H9 (cell line): ENCODE results near the gene NPAS2. TPM values are rescaled to one million over a fixed set of nuclear protein-coding genes. Genes with fewer than 3 reads are reported as not detected.

ENCODE experiments used
- DNase-seq: peaks from one replicate; pipeline ENCODE4 v3.0.0-alpha.2; 2017
- H2AFZ ChIP-seq: one replicate; pipeline ENCODE4 v1.6.1; 2013; ENCODE audit warnings: mild to moderate bottlenecking, low read length, control low read depth, moderate library complexity
- H2AK5ac ChIP-seq: 2 replicates; pipeline ENCODE4 v1.6.1; 2013; ENCODE audit warnings: low read length, control low read depth, mixed read lengths; ENCODE audit not compliant: insufficient read length
- H2BK120ac ChIP-seq: one replicate; pipeline ENCODE4 v1.6.1; 2013; ENCODE audit warnings: low read depth, mild to moderate bottlenecking, low read length, control low read depth, inconsistent platforms; ENCODE audit not compliant: poor library complexity, severe bottlenecking
- H2BK12ac ChIP-seq: 2 replicates; pipeline ENCODE4 v1.6.1; 2013; ENCODE audit warnings: low read length, control low read depth, mixed read lengths, low read depth; ENCODE audit not compliant: insufficient read length
- H2BK15ac ChIP-seq: 2 replicates; pipeline ENCODE4 v1.6.1; 2013; ENCODE audit warnings: low read depth, low read length, control low read depth
- H2BK20ac ChIP-seq: one replicate; pipeline ENCODE4 v1.6.1; 2013; ENCODE audit warnings: low read depth, mild to moderate bottlenecking, low read length, control low read depth, inconsistent platforms; ENCODE audit not compliant: poor library complexity, severe bottlenecking
- H2BK5ac ChIP-seq: 2 replicates; pipeline ENCODE4 v1.6.1; 2013; ENCODE audit warnings: low read length, control low read depth, mixed read lengths; ENCODE audit not compliant: insufficient read length
- H3K14ac ChIP-seq: 2 replicates; pipeline ENCODE4 v1.6.1; 2013; ENCODE audit warnings: low read length, control low read depth; ENCODE audit not compliant: insufficient read depth
- H3K18ac ChIP-seq: 2 replicates; pipeline ENCODE4 v1.6.1; 2013; ENCODE audit warnings: low read depth, mild to moderate bottlenecking, mixed read lengths, low read length, control low read depth; ENCODE audit not compliant: insufficient read length
- H3K23ac ChIP-seq: 2 replicates; pipeline ENCODE4 v1.6.1; 2013; ENCODE audit warnings: low read length, control low read depth, mixed read lengths, low read depth; ENCODE audit not compliant: insufficient read length
- H3K23me2 ChIP-seq: 2 replicates; pipeline ENCODE4 v1.6.1; 2013; ENCODE audit warnings: low read depth, mild to moderate bottlenecking, mixed read lengths, low read length, control low read depth; ENCODE audit not compliant: insufficient read length, poor library complexity, severe bottlenecking
- H3K27ac ChIP-seq: 2 replicates; pipeline ENCODE4 v1.5.1; 2013; ENCODE audit warnings: low read length, control low read depth, mixed read lengths, low read depth; ENCODE audit not compliant: insufficient read length
- H3K27me3 ChIP-seq: 2 replicates; pipeline ENCODE4 v1.6.1; 2013; ENCODE audit warnings: low read length, control low read depth, inconsistent platforms; ENCODE audit not compliant: insufficient read depth
- H3K4ac ChIP-seq: 2 replicates; pipeline ENCODE4 v1.6.1; 2013; ENCODE audit warnings: low read depth, mild to moderate bottlenecking, control low read depth, inconsistent platforms, low read length, moderate library complexity
- H3K4me1 ChIP-seq: 2 replicates; pipeline ENCODE4 v1.6.1; 2013; ENCODE audit warnings: low read length, control low read depth, inconsistent platforms; ENCODE audit not compliant: insufficient read depth
- H3K4me2 ChIP-seq: 2 replicates; pipeline ENCODE4 v1.6.1; 2013; ENCODE audit warnings: low read length, control low read depth, mixed read lengths; ENCODE audit not compliant: insufficient read length, insufficient read depth
- H3K56ac ChIP-seq: 2 replicates; pipeline ENCODE4 v1.6.1; 2013; ENCODE audit warnings: low read depth, mild to moderate bottlenecking, mixed read lengths, low read length, control low read depth; ENCODE audit not compliant: insufficient read length
- H3K79me1 ChIP-seq: 2 replicates; pipeline ENCODE4 v1.6.1; 2013; ENCODE audit warnings: low read depth, mild to moderate bottlenecking, moderate library complexity, low read length, control low read depth, inconsistent platforms; ENCODE audit not compliant: insufficient read depth, poor library complexity, severe bottlenecking
- H3K79me2 ChIP-seq: 2 replicates; pipeline ENCODE4 v1.6.1; 2013; ENCODE audit warnings: low read length, control low read depth, inconsistent platforms; ENCODE audit not compliant: insufficient read depth
- H3K9ac ChIP-seq: 2 replicates; pipeline ENCODE4 v1.6.1; 2013; ENCODE audit warnings: low read length, control low read depth, mixed read lengths; ENCODE audit not compliant: insufficient read length; ENCODE audit errors: extremely low read depth
- H3K9me3 ChIP-seq: one replicate; pipeline ENCODE4 v1.6.1; 2013; ENCODE audit warnings: low read depth, low read length, inconsistent platforms; ENCODE audit not compliant: control insufficient read depth
- H3T11ph ChIP-seq: one replicate; pipeline ENCODE4 v1.6.1; 2013; ENCODE audit warnings: mild to moderate bottlenecking, low read length, control low read depth, inconsistent platforms
- H4K20me1 ChIP-seq: one replicate; pipeline ENCODE4 v1.6.1; 2013; ENCODE audit not compliant: control insufficient read depth, insufficient read length, insufficient read depth
- H4K5ac ChIP-seq: 2 replicates; pipeline ENCODE4 v1.6.1; 2013; ENCODE audit warnings: low read depth, mild to moderate bottlenecking, mixed read lengths, low read length, control low read depth; ENCODE audit not compliant: insufficient read length
- H4K8ac ChIP-seq: replicated peaks from 2 replicates; pipeline ENCODE4 v1.6.1; 2013; ENCODE audit warnings: low read length, control low read depth, mixed read lengths, low read depth; ENCODE audit not compliant: insufficient read length
- H4K91ac ChIP-seq: 2 replicates; pipeline ENCODE4 v1.6.1; 2013; ENCODE audit warnings: low read depth, mild to moderate bottlenecking, moderate library complexity, mixed read lengths, low read length, control low read depth; ENCODE audit not compliant: insufficient read length
- H3K27ac Mint-ChIP-seq, 3 experiments: 2 replicates in 2 of 3; 3 replicates in 1 of 3; pipeline ENCODE4 v1.8.0; 2020 to 2021; ENCODE audit warnings: mixed read lengths in 3 of 3, mild to moderate bottlenecking in 1 of 3, moderate library complexity in 1 of 3
- H3K27me3 Mint-ChIP-seq: 2 replicates; pipeline ENCODE4 v1.8.0; 2021; ENCODE audit warnings: low read depth, mild to moderate bottlenecking, moderate library complexity, mixed read lengths
- H3K36me3 Mint-ChIP-seq, 3 experiments: 2 replicates in 2 of 3; 3 replicates in 1 of 3; pipeline ENCODE4 v1.8.0; 2020 to 2021; ENCODE audit warnings: low read depth in 3 of 3, mixed read lengths in 3 of 3; ENCODE audit not compliant: insufficient read depth in 1 of 3
- H3K4me1 Mint-ChIP-seq, 2 experiments: 2 replicates each; pipeline ENCODE4 v1.8.0; 2020; ENCODE audit warnings: mixed read lengths in 2 of 2
- H3K4me3 Mint-ChIP-seq, 2 experiments: 2 replicates in 1 of 2; 3 replicates in 1 of 2; pipeline ENCODE4 v1.8.0; 2020 to 2021; ENCODE audit warnings: mild to moderate bottlenecking in 2 of 2, mixed read lengths in 2 of 2, moderate library complexity in 1 of 2
- H3K9me3 Mint-ChIP-seq, 2 experiments: 2 replicates in 1 of 2; 3 replicates in 1 of 2; pipeline ENCODE4 v1.8.0; 2020; ENCODE audit warnings: mild to moderate bottlenecking in 2 of 2, mixed read lengths in 2 of 2, moderate library complexity in 1 of 2
- whole genome bisulfite sequencing: extraction: QIAGEN DNeasy Blood & Tissue Kit; methylation state at CpG from one replicate; pipeline ENCODE4 v1.1.7; 2013; ENCODE audit warnings: missing lambda C conversion rate, low lambda C conversion rate, mixed read lengths; ENCODE audit not compliant: insufficient read length; ENCODE audit errors: extremely low coverage; 5-methylcytosine and 5-hydroxymethylcytosine counted together
- total RNA-seq: library from RNA; stranded (reverse); gene quantifications from 2 replicates; pipeline ENCODE4 v1.2.1, GENCODE V29; 2021
- TF ChIP-seq, protein P1 (sequence below): fragments of 200-600 bp; sonication (generic); conservative IDR thresholded peaks from 3 replicates; pipeline ENCODE4 v1.8.0; 2021; ENCODE audit warnings: antibody characterized with exemption, mild to moderate bottlenecking

NPAS2 gene
- total RNA-seq, 1 experiment from 2014 or later, result 1.3 TPM

DNA sequence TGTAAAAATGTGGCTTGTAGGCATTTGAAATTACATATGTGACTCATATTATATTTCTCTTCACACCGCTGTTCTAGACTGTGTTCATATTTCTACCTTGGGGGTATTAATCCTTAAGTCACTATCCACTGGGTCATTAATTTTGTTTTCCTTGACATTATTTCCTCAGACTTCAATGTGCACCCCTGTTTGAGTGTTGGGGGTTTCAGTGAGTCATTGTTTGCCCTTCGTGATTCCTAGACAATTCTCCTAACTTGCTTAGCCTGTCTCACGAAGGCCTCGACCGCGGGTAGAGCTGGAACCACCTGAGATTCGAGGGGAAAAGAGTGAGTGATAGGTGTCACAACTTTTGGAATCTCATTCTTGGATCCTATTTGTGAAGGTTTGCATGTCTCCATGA is 35.1 kb downstream of the NPAS2 start:
- no peaks in the 10 kb centered on the region for H3K79me2 ChIP-seq
- peaks cover 12 to 13% of the 10 kb centered on the region in 2 experiments for H3K4me1 Mint-ChIP-seq

More for the DNA sequence above, 35.1 kb downstream of the NPAS2 start:
- no peak for DNase-seq
- H4K91ac ChIP-seq, result no peak overlapping the region
- H3K27me3 ChIP-seq, result no peaks in the 10 kb centered on the region
- no peak overlapping the region for H3K27ac Mint-ChIP-seq
- no peak overlapping the region for H2BK12ac ChIP-seq
- no peak overlapping the region for H2AFZ ChIP-seq
- H3K4me3 Mint-ChIP-seq, result no peak overlapping the region
- H3K27me3 Mint-ChIP-seq, result peaks cover 1% of the 10 kb centered on the region
- H3K4me2 ChIP-seq, result no peak overlapping the region
- no peak overlapping the region for H4K5ac ChIP-seq
- no peak overlapping the region for H3K9ac ChIP-seq
- H4K8ac ChIP-seq, result no peak overlapping the region
- no peaks in the 10 kb centered on the region for H3K79me1 ChIP-seq
- no peaks in the 10 kb centered on the region for H3K4me1 ChIP-seq
- no peaks in the 10 kb centered on the region for H4K20me1 ChIP-seq
- no peak overlapping the region for H2BK20ac ChIP-seq
- H2BK15ac ChIP-seq, result no peak overlapping the region
- H3K27ac ChIP-seq, result no peak overlapping the region
- no peak overlapping the region for H2AK5ac ChIP-seq
- no peak overlapping the region for H3K14ac ChIP-seq
- no peak overlapping the region for H3T11ph ChIP-seq
- H3K23me2 ChIP-seq, result no peaks in the 10 kb centered on the region
- no CpG with 5 or more reads among the region's 7 CpGs for WGBS
- no peak overlapping the region for H3K4ac ChIP-seq
- H3K18ac ChIP-seq, result no peak overlapping the region
- no peaks in the 10 kb centered on the region; a peak in 1 of 5 replicates for H3K9me3 Mint-ChIP-seq
- H3K9me3 ChIP-seq, result no peaks in the 10 kb centered on the region
- no peak overlapping the region for H2BK5ac ChIP-seq
- TF ChIP-seq, protein P1, sequence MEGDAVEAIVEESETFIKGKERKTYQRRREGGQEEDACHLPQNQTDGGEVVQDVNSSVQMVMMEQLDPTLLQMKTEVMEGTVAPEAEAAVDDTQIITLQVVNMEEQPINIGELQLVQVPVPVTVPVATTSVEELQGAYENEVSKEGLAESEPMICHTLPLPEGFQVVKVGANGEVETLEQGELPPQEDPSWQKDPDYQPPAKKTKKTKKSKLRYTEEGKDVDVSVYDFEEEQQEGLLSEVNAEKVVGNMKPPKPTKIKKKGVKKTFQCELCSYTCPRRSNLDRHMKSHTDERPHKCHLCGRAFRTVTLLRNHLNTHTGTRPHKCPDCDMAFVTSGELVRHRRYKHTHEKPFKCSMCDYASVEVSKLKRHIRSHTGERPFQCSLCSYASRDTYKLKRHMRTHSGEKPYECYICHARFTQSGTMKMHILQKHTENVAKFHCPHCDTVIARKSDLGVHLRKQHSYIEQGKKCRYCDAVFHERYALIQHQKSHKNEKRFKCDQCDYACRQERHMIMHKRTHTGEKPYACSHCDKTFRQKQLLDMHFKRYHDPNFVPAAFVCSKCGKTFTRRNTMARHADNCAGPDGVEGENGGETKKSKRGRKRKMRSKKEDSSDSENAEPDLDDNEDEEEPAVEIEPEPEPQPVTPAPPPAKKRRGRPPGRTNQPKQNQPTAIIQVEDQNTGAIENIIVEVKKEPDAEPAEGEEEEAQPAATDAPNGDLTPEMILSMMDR, result no peak
- no peaks in the 10 kb centered on the region for H3K36me3 Mint-ChIP-seq
- no peak overlapping the region for H3K23ac ChIP-seq
- no peak overlapping the region for H3K56ac ChIP-seq
- H2BK120ac ChIP-seq, result no peak overlapping the region
